GM12891 (cell line): ENCODE results near the gene TNKS1BP1.

ENCODE experiments used
- POLR2A ChIP-seq: IDR thresholded peaks from 2 replicates; pipeline ENCODE4 v1.6.1; 2011; ENCODE audit warnings: low read depth, low read length, control low read depth
- POLR2AphosphoS5 ChIP-seq: IDR thresholded peaks from 2 replicates; pipeline ENCODE4 v1.6.1; 2011; ENCODE audit warnings: low read depth, low read length, control low read depth
- SPI1 ChIP-seq: IDR thresholded peaks from 2 replicates; pipeline ENCODE4 v1.6.1; 2011; ENCODE audit warnings: low read depth, low read length, control low read depth
- TAF1 ChIP-seq: IDR thresholded peaks from 2 replicates; pipeline ENCODE4 v1.6.1; 2011; ENCODE audit warnings: low read depth, low read length, control low read depth

DNA sequence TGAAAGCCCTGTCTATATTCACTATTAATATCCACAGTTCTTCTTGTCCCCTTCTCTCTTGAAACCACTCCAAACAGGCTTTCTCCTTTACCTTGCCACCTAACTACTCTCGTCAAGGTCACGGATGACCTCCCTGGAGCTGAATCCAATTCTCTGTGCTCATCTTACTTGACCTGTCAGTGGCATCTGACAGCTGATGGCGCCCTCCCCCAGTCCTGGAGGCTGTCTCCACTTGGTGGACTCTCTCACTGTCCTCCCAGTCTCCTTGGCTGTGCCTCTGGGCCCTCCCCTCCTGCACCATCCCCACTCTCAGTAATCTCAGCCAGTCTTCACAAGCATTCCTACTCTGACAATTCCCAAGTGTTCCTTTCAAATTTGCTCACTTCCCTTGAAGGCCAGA, 8.7 kb downstream of the TNKS1BP1 start:
- no peak for TF ChIP-seq SPI1
- TF ChIP-seq POLR2A: no peak
- TF ChIP-seq POLR2AphosphoS5: no peak
- no peak for TF ChIP-seq TAF1
